Endothelial cell of umbilical vein (primary cell): ENCODE results near the gene TRABD. TPM values are rescaled to one million over a fixed set of nuclear protein-coding genes. Genes with fewer than 3 reads are reported as not detected.

Experiments used
- BruUV-seq: library from RNA; stranded (reverse); fragments of 400-500 nt; replicated peaks from 2 replicates; lab custom pipeline; 2021; lab: Mats Ljungman, UMichigan
- CTCF ChIA-PET: fragments of 300-600, 350-600 bp; sonication (Branson Sonifier 250); formaldehyde crosslinking; loops from one replicate; lab custom pipeline; 2021; ENCODE audit warnings: antibody characterized with exemption, inconsistent platforms; lab: Charles Lee
- POLR2A ChIA-PET: fragments of 300-600, 350-600 bp; sonication (Branson Sonifier 250); formaldehyde crosslinking; loops from one replicate; lab custom pipeline; 2021; ENCODE audit warnings: antibody characterized with exemption, inconsistent platforms; lab: Charles Lee
- DNase-seq: peaks from one replicate; pipeline ENCODE4 v3.0.0-alpha.2; 2011; ENCODE audit warnings: low read depth, low spot score
- FAIRE-seq: peaks from 2 replicates; lab custom pipeline; 2011; peaks lifted over from hg19 to GRCh38; lab: Jason Lieb, UNC
- H2AFZ ChIP-seq: 2 replicates; pipeline ENCODE4 v1.6.0; 2012; ENCODE audit warnings: low read depth, low read length, control low read depth, inconsistent platforms
- H3K27ac ChIP-seq: 2 replicates; pipeline ENCODE4 v1.5.1; 2011; ENCODE audit warnings: low read depth, mild to moderate bottlenecking, control low read depth, low read length, moderate library complexity; ENCODE audit not compliant: insufficient read depth
- H3K27me3 ChIP-seq, 2 experiments: 2 replicates each; pipeline versions ENCODE4 v1.6.0 to v1.6.1; 2011; ENCODE audit warnings: low read length in 2 of 2, mixed read lengths in 1 of 2; ENCODE audit not compliant: control insufficient read depth in 2 of 2, insufficient read depth in 2 of 2
- H3K36me3 ChIP-seq, 2 experiments: 2 replicates in 1 of 2; 3 replicates in 1 of 2; pipeline ENCODE4 v1.5.1; 2011; ENCODE audit warnings: low read length in 2 of 2, mild to moderate bottlenecking in 1 of 2, moderate library complexity in 1 of 2; ENCODE audit not compliant: control insufficient read depth in 2 of 2, insufficient read depth in 2 of 2; ENCODE audit errors: extremely low read depth in 1 of 2
- H3K4me1 ChIP-seq: 3 replicates; pipeline ENCODE4 v1.5.1; 2011; ENCODE audit warnings: mild to moderate bottlenecking, low read length; ENCODE audit not compliant: control insufficient read depth, insufficient read depth; ENCODE audit errors: extremely low read depth
- H3K4me2 ChIP-seq: 2 replicates; pipeline ENCODE4 v1.6.1; 2011; ENCODE audit warnings: low read length, control low read depth, mixed read lengths; ENCODE audit not compliant: insufficient read depth
- H3K4me3 ChIP-seq, 3 experiments: fragments of 200-600 bp in 1 of 3; sonication (generic), shearing (Covaris generic) in 1 of 3; replicated peaks in 1 of 3; 2 replicates each; pipeline ENCODE4 v1.5.1; 2011 to 2016; ENCODE audit warnings: control low read depth in 3 of 3, low read length in 3 of 3, mild to moderate bottlenecking in 2 of 3, inconsistent platforms in 1 of 3, low read depth in 1 of 3, moderate library complexity in 1 of 3; ENCODE audit not compliant: insufficient read depth in 1 of 3
- H3K79me2 ChIP-seq: 2 replicates; pipeline ENCODE4 v1.6.0; 2012; ENCODE audit warnings: low read length, inconsistent platforms; ENCODE audit not compliant: control insufficient read depth, insufficient read depth
- H3K9ac ChIP-seq: replicated peaks from 2 replicates; pipeline ENCODE3; 2011; ENCODE audit warnings: low read length, control low read depth; ENCODE audit not compliant: insufficient read depth; ENCODE audit errors: extremely low read depth
- H3K9me1 ChIP-seq: replicated peaks from 3 replicates; pipeline ENCODE4 v1.6.0; 2011; ENCODE audit warnings: mild to moderate bottlenecking, low read length; ENCODE audit not compliant: control insufficient read depth, insufficient read depth; ENCODE audit errors: extremely low read depth
- H3K9me3 ChIP-seq: replicated peaks from 2 replicates; pipeline ENCODE4 v1.5.1; 2012; ENCODE audit warnings: low read length, inconsistent platforms; ENCODE audit not compliant: control insufficient read depth, insufficient read depth
- H4K20me1 ChIP-seq: replicated peaks from 2 replicates; pipeline ENCODE3; 2011; ENCODE audit warnings: mild to moderate bottlenecking, low read length; ENCODE audit not compliant: control insufficient read depth, insufficient read depth; ENCODE audit errors: extremely low read depth
- CTCF ChIP-seq, 2 donors: IDR thresholded peaks; 1 replicate in 1 of 2; 2 replicates in 1 of 2; pipeline ENCODE4 v1.5.1; 2011; ENCODE audit warnings: low read length in 2 of 2, mild to moderate bottlenecking in 2 of 2, moderate library complexity in 2 of 2, control low read depth in 1 of 2, inconsistent platforms in 1 of 2, low read depth in 1 of 2; ENCODE audit not compliant: insufficient read depth in 1 of 2; ENCODE audit errors: extremely low read depth in 1 of 2
- EZH2 ChIP-seq: IDR thresholded peaks from 2 replicates; pipeline ENCODE4 v1.6.1; 2012; ENCODE audit warnings: borderline replicate concordance, low read depth, mild to moderate bottlenecking, moderate library complexity, low read length, inconsistent platforms; ENCODE audit not compliant: severe bottlenecking
- FOS ChIP-seq: IDR thresholded peaks from 2 replicates; pipeline ENCODE4 v1.6.1; 2011; ENCODE audit warnings: mild to moderate bottlenecking, low read length, moderate library complexity, borderline replicate concordance; ENCODE audit not compliant: insufficient read depth
- GATA2 ChIP-seq: IDR thresholded peaks from 2 replicates; pipeline ENCODE4 v1.7.0; 2011; ENCODE audit warnings: low read depth, mild to moderate bottlenecking, moderate library complexity, mixed read lengths, low read length; ENCODE audit not compliant: insufficient read length, insufficient read depth
- JUN ChIP-seq: IDR thresholded peaks from 2 replicates; pipeline ENCODE4 v1.6.1; 2011; ENCODE audit warnings: borderline replicate concordance, low read depth; ENCODE audit not compliant: insufficient read length, insufficient read depth
- MAX ChIP-seq: IDR thresholded peaks from 2 replicates; pipeline ENCODE4 v1.6.1; 2011; ENCODE audit not compliant: insufficient read depth, insufficient read length
- MYC ChIP-seq: IDR thresholded peaks from one replicate; pipeline ENCODE4 v1.6.1; 2011; ENCODE audit warnings: mild to moderate bottlenecking, low read depth, low read length
- POLR2A ChIP-seq: IDR thresholded peaks from 2 replicates; pipeline ENCODE4 v1.6.1; 2012; ENCODE audit warnings: low read depth, mild to moderate bottlenecking, control low read depth, low read length
- POLR2AphosphoS5 ChIP-seq: IDR thresholded peaks from 2 replicates; pipeline ENCODE4 v1.6.1; 2012; ENCODE audit warnings: low read depth, mild to moderate bottlenecking, control low read depth, low read length, moderate library complexity; ENCODE audit not compliant: insufficient read depth
- dilution Hi-C: fragments of 300-500 bp; cut with MboI; formaldehyde crosslinking; loops from one replicate; pipeline ENCODE4 v1.15.0; 2019; ENCODE audit warnings: low sequenced_read_pairs; ENCODE audit not compliant: extremely low pct_ligation_motif_present
- intact Hi-C: fragments of 100-400 bp; cut with micrococcal nuclease; formaldehyde crosslinking; loops from one replicate; pipeline ENCODE4 v1.10.0; 2022
- polyA plus RNA-seq, 4 experiments: library from polyadenylated mRNA; depleted of rRNA in 3 of 4; stranded (reverse) in 3 of 4; unstranded in 1 of 4; fragments of >200 nt; gene quantifications; 2 replicates each; pipeline versions ENCODE4 v1.2.1 to v1.2.3, GENCODE V29; 2011 to 2012; ENCODE audit warnings: missing spikeins in 1 of 4
- total RNA-seq: library from RNA; stranded (reverse); gene quantifications from 2 replicates; pipeline ENCODE4 v1.2.3, GENCODE V29; 2021

Gene TRABD
- total and polyA plus RNA-seq, 2 donors (not counting 3 experiments of a cell fraction or from before 2014, with no cell fraction given): 46.8 to 48.4 TPM

- Histone ChIP-seq H3K9me3 (no peaks in the 10 kb centered on the region), H2AFZ (no peak overlapping the region), H3K4me1 (no peaks in the 10 kb centered on the region), H3K4me3 (no peak overlapping the region), H3K36me3 (peaks cover 23 to 70% of the 10 kb centered on the region in 2 experiments), H3K9ac (no peak overlapping the region), H3K27me3 (no peaks in the 10 kb centered on the region), H3K9me1 (no peaks in the 10 kb centered on the region), H3K27ac (no peak overlapping the region), H3K79me2 (no peaks in the 10 kb centered on the region), H4K20me1 (no peaks in the 10 kb centered on the region), H3K4me2 (no peak overlapping the region)
- ChIA-PET POLR2A (no interaction called here), CTCF (interaction anchor here (0.6 to 1.7 kb wide), 4 partner anchors 17 to 290 kb away, joined by 3 to 6 read pairs (median 3); no protein-coding TSS in a partner anchor)
- TF ChIP-seq JUN (no peak), FOS (no peak), CTCF (IDR thresholded peaks at IDR 0.05; ENCODE audit: extremely low read depth in 1 of 2, insufficient read depth in 1 of 2, low read depth in 1 of 2, low read length in 2 of 2) (no peak), MYC (no peak), EZH2 (no peak), MAX (no peak), POLR2A (no peak), POLR2AphosphoS5 (no peak), GATA2 (no peak)
- intact Hi-C loops (no loop called here), dilution Hi-C loops (no loop called here)
- DNase-seq (no peak), FAIRE-seq (no peak)
- BruUV-seq: no TSS peak
Observed at GRCh38 chr22:50220603-50221409, 35.1 kb downstream of the TRABD start.
